ENCODE measurements around the gene ZNF341. TPM values are rescaled to one million over a fixed set of nuclear protein-coding genes. Genes with fewer than 3 reads are reported as not detected.

The ZNF341 gene
- total and polyA plus RNA-seq, 9 of the 15 experiments (the other 6 are each of a cell fraction or from before 2014, with no cell fraction given) = 0.08 to 2.6 (median 1.0) TPM

GRCh38 chr20:33732166-33732970, 572 bp downstream of the ZNF341 start (continued):
- TF ChIP-seq ZBTB49 (CRISPR knock-in tag; IDR thresholded peaks at IDR 0.05; ENCODE audit: borderline replicate concordance) = no peak
- no peak for TF ChIP-seq ZNF717 (CRISPR knock-in tag; IDR thresholded peaks at IDR 0.05)
- TF ChIP-seq CBX5 (IDR thresholded peaks at IDR 0.05; ENCODE audit: borderline replicate concordance, low read depth) = peak; percentile 29; the same call in 1 of the 2 replicates
- 0 out of 2 replicates have a peak, but pooled peaks have one; percentile 58 for TF ChIP-seq ZNF263 (CRISPR knock-in tag; IDR thresholded peaks at IDR 0.05; ENCODE audit: borderline replicate concordance)
- no peak for TF ChIP-seq BRF2 (IDR thresholded peaks at IDR 0.05; ENCODE audit: borderline replicate concordance, insufficient read depth, insufficient read length)
- TF ChIP-seq RNF219 (CRISPR knock-in tag; IDR thresholded peaks at IDR 0.05) = no peak
- no peak; the same call in 1 of the 2 replicates for TF ChIP-seq GATA2 (CRISPR knock-in tag; IDR thresholded peaks at IDR 0.05)
- no peak for TF ChIP-seq DNMT1 (IDR thresholded peaks at IDR 0.05)
- TF ChIP-seq AFF1 (IDR thresholded peaks at IDR 0.05; ENCODE audit: low read depth in 1 of 2, partially characterized antibody in 2 of 2) = no peak
- TF ChIP-seq ZFP30 (CRISPR knock-in tag; IDR thresholded peaks at IDR 0.05; ENCODE audit: borderline replicate concordance) = no peak
- no peak for TF ChIP-seq ZC3H8 (IDR thresholded peaks at IDR 0.05)
- peak; percentile 79 for TF ChIP-seq RBFOX2 (IDR thresholded peaks at IDR 0.05; ENCODE audit: low read depth, low read length)
- TF ChIP-seq ZZZ3 (IDR thresholded peaks at IDR 0.05) = no peak
- TF ChIP-seq JUNB (CRISPR knock-in tag; conservative IDR thresholded peaks at IDR 0.05) = no peak
- no peak for TF ChIP-seq NR3C1 (CRISPR knock-in tag; IDR thresholded peaks at IDR 0.05)
- TF ChIP-seq CEBPG (CRISPR knock-in tag; IDR thresholded peaks at IDR 0.05) = no peak
- no peak for TF ChIP-seq CEBPG (tag; conservative IDR thresholded peaks at IDR 0.05 in 1 of 2, IDR thresholded peaks at IDR 0.05 in 1 of 2)
- no peak for TF ChIP-seq KLF16 (IDR thresholded peaks at IDR 0.05)
- no peak for TF ChIP-seq PTRF (tag; IDR thresholded peaks at IDR 0.05)

Data from K562 (cell line).